ENCODE results near the gene GPR137B. TPM values are rescaled to one million over a fixed set of nuclear protein-coding genes. Genes with fewer than 3 reads are reported as not detected.

Gene GPR137B
- total RNA-seq, 1 experiment from 2014 or later, result 11.4 TPM

DNA sequence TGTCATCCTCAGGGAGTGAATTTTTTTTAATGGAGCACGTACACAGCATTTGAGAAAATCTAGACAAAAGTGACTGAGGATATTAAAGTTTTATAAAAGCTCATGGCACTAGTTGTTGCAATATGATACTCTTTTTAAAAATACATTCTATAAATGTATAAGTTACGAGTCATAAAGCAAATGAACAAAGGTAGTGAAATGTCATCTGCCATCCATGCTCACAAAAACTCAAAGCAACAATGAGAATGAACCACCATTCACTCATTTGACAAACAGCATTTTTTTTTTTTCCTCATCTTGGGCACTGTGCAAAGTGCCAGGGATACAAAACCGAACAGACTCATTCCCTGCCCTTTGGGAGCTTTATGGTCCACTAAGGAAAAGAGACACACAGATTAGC lies 38.7 kb downstream of the GPR137B start:
- H3K79me2 ChIP-seq (ENCODE audit: insufficient read depth, low read length), result no peaks in the 10 kb centered on the region
- CTCF ChIA-PET, result no interaction called here
- POLR2A ChIA-PET, result no interaction called here
- H3K4me3 ChIP-seq (replicated peaks in 1 of 2; ENCODE audit: low read depth in 1 of 2, low read length in 2 of 2), result no peak overlapping the region
- H3K9me2 ChIP-seq (ENCODE audit: insufficient read depth), result no peaks in the 10 kb centered on the region
- intact Hi-C loops (cut with micrococcal nuclease), result no loop called here
- RAD21 ChIA-PET (ENCODE audit: low non-redundant PET in 1 of 2, low total read pairs in 2 of 2, uncharacterized antibody in 2 of 2, unreplicated experiment in 2 of 2), result no interaction called here
- no peaks in the 10 kb centered on the region for H3K27me3 ChIP-seq (ENCODE audit: insufficient read depth, low read length)
- no peaks in the 10 kb centered on the region for H4K20me1 ChIP-seq (ENCODE audit: insufficient read depth)
- H3K4me1 ChIP-seq (ENCODE audit: control insufficient read depth in 1 of 2, insufficient read depth in 2 of 2, low read length in 2 of 2), result peaks cover 0 to 6% of the 10 kb centered on the region in 2 experiments; a peak in 1 of 4 replicates
- H3K36me3 ChIP-seq (ENCODE audit: control insufficient read depth in 1 of 2, insufficient read depth in 2 of 2, low read length in 2 of 2), result no peaks in the 10 kb centered on the region
- ATAC-seq, result no peak
- H3K9ac ChIP-seq (ENCODE audit: low read length), result no peak overlapping the region
- TF ChIP-seq POLR2AphosphoS5 (IDR thresholded peaks at IDR 0.05; ENCODE audit: low read depth, low read length), result no peak
- no peak for TF ChIP-seq JUND (IDR thresholded peaks at IDR 0.05)
- TF ChIP-seq POLR2A (IDR thresholded peaks at IDR 0.05; ENCODE audit: borderline replicate concordance, extremely low read depth, insufficient read depth, insufficient read length), result no peak
- no peak for TF ChIP-seq CEBPB (IDR thresholded peaks at IDR 0.05; ENCODE audit: low read depth)
- TF ChIP-seq SP1 (IDR thresholded peaks at IDR 0.05; ENCODE audit: low read depth), result no peak
- no peak for TF ChIP-seq YY1 (IDR thresholded peaks at IDR 0.05; ENCODE audit: extremely low read depth, insufficient replicate concordance, low read depth, low read length)
- TF ChIP-seq EGR1 (IDR thresholded peaks at IDR 0.05; ENCODE audit: low read depth), result no peak
- no peak for TF ChIP-seq SIN3A (IDR thresholded peaks at IDR 0.05; ENCODE audit: low read depth)
- TF ChIP-seq ZFX (IDR thresholded peaks at IDR 0.05), result no peak
- TF ChIP-seq SRF (IDR thresholded peaks at IDR 0.05; ENCODE audit: low read depth), result no peak
- no peak for TF ChIP-seq ZNF274 (IDR thresholded peaks at IDR 0.05; ENCODE audit: low read depth, low read length)
- no peak for TF ChIP-seq EZH2 (IDR thresholded peaks at IDR 0.05)
- TF ChIP-seq, protein P1, sequence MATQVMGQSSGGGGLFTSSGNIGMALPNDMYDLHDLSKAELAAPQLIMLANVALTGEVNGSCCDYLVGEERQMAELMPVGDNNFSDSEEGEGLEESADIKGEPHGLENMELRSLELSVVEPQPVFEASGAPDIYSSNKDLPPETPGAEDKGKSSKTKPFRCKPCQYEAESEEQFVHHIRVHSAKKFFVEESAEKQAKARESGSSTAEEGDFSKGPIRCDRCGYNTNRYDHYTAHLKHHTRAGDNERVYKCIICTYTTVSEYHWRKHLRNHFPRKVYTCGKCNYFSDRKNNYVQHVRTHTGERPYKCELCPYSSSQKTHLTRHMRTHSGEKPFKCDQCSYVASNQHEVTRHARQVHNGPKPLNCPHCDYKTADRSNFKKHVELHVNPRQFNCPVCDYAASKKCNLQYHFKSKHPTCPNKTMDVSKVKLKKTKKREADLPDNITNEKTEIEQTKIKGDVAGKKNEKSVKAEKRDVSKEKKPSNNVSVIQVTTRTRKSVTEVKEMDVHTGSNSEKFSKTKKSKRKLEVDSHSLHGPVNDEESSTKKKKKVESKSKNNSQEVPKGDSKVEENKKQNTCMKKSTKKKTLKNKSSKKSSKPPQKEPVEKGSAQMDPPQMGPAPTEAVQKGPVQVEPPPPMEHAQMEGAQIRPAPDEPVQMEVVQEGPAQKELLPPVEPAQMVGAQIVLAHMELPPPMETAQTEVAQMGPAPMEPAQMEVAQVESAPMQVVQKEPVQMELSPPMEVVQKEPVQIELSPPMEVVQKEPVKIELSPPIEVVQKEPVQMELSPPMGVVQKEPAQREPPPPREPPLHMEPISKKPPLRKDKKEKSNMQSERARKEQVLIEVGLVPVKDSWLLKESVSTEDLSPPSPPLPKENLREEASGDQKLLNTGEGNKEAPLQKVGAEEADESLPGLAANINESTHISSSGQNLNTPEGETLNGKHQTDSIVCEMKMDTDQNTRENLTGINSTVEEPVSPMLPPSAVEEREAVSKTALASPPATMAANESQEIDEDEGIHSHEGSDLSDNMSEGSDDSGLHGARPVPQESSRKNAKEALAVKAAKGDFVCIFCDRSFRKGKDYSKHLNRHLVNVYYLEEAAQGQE (IDR thresholded peaks at IDR 0.05; ENCODE audit: low read depth), result no peak
- TF ChIP-seq, protein P2, sequence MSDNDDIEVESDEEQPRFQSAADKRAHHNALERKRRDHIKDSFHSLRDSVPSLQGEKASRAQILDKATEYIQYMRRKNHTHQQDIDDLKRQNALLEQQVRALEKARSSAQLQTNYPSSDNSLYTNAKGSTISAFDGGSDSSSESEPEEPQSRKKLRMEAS (IDR thresholded peaks at IDR 0.05), result no peak
- no peak for TF ChIP-seq CBX3 (IDR thresholded peaks at IDR 0.05; ENCODE audit: low read depth)
- TF ChIP-seq, protein P3, sequence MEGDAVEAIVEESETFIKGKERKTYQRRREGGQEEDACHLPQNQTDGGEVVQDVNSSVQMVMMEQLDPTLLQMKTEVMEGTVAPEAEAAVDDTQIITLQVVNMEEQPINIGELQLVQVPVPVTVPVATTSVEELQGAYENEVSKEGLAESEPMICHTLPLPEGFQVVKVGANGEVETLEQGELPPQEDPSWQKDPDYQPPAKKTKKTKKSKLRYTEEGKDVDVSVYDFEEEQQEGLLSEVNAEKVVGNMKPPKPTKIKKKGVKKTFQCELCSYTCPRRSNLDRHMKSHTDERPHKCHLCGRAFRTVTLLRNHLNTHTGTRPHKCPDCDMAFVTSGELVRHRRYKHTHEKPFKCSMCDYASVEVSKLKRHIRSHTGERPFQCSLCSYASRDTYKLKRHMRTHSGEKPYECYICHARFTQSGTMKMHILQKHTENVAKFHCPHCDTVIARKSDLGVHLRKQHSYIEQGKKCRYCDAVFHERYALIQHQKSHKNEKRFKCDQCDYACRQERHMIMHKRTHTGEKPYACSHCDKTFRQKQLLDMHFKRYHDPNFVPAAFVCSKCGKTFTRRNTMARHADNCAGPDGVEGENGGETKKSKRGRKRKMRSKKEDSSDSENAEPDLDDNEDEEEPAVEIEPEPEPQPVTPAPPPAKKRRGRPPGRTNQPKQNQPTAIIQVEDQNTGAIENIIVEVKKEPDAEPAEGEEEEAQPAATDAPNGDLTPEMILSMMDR (IDR thresholded peaks at IDR 0.05 in 2 of 3, conservative IDR thresholded peaks at IDR 0.05 in 1 of 3; ENCODE audit: borderline replicate concordance in 1 of 3, insufficient read depth in 1 of 3, low read depth in 2 of 3, low read length in 2 of 3), result no peak
- no peak for TF ChIP-seq RAD21 (IDR thresholded peaks at IDR 0.05; ENCODE audit: low read depth)
- no peak for TF ChIP-seq EZH2phosphoT487 (IDR thresholded peaks at IDR 0.05; ENCODE audit: borderline replicate concordance)
- TF ChIP-seq FOSL1 (IDR thresholded peaks at IDR 0.05; ENCODE audit: low read depth), result no peak
- no peak overlapping the region for H2AFZ ChIP-seq (ENCODE audit: low read depth, low read length, poor library complexity, severe bottlenecking)
- no peak overlapping the region for H3K27ac ChIP-seq (ENCODE audit: low read depth, low read length)
- H3K4me2 ChIP-seq (ENCODE audit: low read length), result no peak overlapping the region
- no peaks in the 10 kb centered on the region for H3K9me3 ChIP-seq (ENCODE audit: control insufficient read depth in 1 of 2, insufficient read depth in 1 of 2, low read depth in 1 of 2, low read length in 2 of 2)
- no TSS peak for BruUV-seq (replicated peaks)
- no peak for DNase-seq (ENCODE audit: low read depth, low spot score)

Data from HCT116 (cell line).